RWPE1 (cell line): Measurements from ENCODE around the gene PRDX1.

Experiments
- CTCF ChIA-PET: fragments of 350-600 bp; sonication (Branson Sonifier 250); formaldehyde crosslinking; extraction: SDS; loops from one replicate; lab custom pipeline; 2021; lab: Yijun Ruan, JAX
- POLR2A ChIA-PET: fragments of 400-600 bp; formaldehyde crosslinking; extraction: SDS; loops from one replicate; lab custom pipeline; 2020; ENCODE audit warnings: antibody characterized with exemption; ENCODE audit not compliant: low non-redundant PET; lab: Yijun Ruan, JAX
- DNase-seq: peaks from one replicate; pipeline ENCODE4 v3.0.0; 2012; ENCODE audit warnings: low spot score
- H3K27ac ChIP-seq: fragments of 450-650 bp; 2 replicates; pipeline ENCODE4 v1.5.1; 2017
- CTCF ChIP-seq: fragments of 450-650 bp; conservative IDR thresholded peaks from 2 replicates; pipeline ENCODE4 v1.5.1; 2017; ENCODE audit warnings: low read depth, mild to moderate bottlenecking

The PRDX1 gene

DNA sequence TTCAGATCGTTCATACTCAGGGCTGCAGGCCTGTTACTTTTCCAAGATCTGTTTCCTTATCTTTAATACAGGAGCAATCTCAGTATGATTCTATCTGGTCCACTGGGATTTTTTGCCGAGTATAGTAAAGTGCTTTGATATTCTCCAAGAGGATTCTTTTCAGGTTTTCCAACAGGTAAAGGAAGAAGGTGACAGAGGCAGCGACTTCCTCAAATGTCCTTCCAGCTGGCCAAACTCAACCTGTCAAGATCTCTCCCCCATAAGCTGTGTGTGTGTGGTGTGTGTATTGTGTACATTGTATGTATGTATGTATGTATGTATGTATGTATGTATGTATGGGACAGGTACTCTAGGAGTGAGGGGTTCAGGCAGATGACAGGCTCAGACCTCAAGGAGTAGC lies 30.0 kb upstream of the PRDX1 start:
- ChIA-PET POLR2A (interaction anchor here (0.6 to 1.3 kb wide), 2 partner anchors 30 to 52 kb away, joined by 4 to 8 read pairs; partner anchors contain the start of genes CCDC163 and PRDX1), CTCF (interaction anchor here (0.6 kb wide), 1 partner anchor 132 kb away, joined by 3 read pairs; no protein-coding TSS in a partner anchor)
- no peak overlapping the region for H3K27ac ChIP-seq
- TF ChIP-seq CTCF, result no peak
- no peak for DNase-seq

DNA sequence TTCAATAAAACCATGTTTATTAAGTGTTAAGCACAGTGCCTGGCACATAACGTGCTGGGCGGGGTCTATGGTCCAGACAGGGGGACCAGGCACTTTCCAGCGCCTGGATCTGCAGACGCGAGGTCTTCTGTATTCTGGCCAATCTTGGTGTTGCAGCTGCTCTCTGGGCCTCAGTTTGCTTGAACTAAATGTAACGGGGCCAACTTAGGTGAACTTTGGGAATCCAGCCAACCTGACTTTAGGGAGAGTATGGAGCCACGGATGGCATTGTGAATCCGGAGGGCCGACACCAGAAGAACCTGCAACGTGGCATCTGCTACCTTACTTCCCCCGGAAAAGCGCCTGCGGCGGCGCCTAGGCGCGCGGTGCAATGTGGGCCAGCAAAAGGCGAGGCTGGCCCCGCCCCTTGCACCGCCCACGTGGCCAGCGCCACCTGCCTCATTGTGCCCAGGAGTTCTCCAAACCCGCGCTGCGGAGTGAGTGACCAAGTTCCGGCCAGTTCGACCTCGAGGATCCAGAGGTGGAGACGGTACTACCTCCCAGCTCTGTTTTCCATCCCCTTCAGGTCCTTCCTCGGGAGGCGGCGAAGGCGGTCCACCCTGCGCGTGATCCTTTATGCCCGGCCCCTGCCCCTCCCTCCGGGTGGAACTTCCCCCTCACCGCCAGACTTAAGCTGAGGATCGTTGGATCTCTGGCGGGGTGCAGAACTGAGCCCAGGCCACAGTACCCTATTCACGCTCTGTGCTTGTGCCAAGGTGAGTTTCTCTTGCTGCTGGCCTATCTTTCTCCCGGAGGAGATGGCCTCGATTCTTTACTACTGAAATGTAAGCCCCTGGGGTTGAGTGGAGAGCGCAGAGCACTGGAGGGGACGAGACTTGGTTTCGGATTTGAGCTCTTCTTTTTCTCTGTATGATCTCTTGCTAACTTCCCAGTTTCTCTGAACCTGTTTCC lies 29.0 kb upstream of the PRDX1 start, which contains the start of gene AKR1A1:
Gene AKR1A1 (plus strand): TSS at position 426 of the 951 bp plus-strand sequence. CDS start 10,969 bp downstream, outside the sequence.
- CTCF ChIA-PET, result interaction anchor here (0.7 to 0.9 kb wide), 2 partner anchors 31 to 37 kb away, joined by 4 read pairs; no protein-coding TSS in a partner anchor
- no peak for TF ChIP-seq CTCF
- POLR2A ChIA-PET, result interaction anchor here (0.6 to 1.3 kb wide), 6 partner anchors 14 to 64 kb away, joined by 3 to 8 read pairs (median 4); partner anchors contain the start of gene PRDX1
- H3K27ac ChIP-seq, result peak within 1 kb of the TSS; percentile 93
- DNase-seq, result peak; percentile 87

GRCh38 chr1:45545553-45546310 lies 24.0 kb upstream of the PRDX1 start:
- CTCF ChIA-PET, result no interaction called here
- DNase-seq, result no peak
- POLR2A ChIA-PET, result interaction anchor here (0.6 kb wide), 1 partner anchor 39 kb away, joined by 3 read pairs; no protein-coding TSS in a partner anchor
- no peak for TF ChIP-seq CTCF
- no peak overlapping the region for H3K27ac ChIP-seq

DNA sequence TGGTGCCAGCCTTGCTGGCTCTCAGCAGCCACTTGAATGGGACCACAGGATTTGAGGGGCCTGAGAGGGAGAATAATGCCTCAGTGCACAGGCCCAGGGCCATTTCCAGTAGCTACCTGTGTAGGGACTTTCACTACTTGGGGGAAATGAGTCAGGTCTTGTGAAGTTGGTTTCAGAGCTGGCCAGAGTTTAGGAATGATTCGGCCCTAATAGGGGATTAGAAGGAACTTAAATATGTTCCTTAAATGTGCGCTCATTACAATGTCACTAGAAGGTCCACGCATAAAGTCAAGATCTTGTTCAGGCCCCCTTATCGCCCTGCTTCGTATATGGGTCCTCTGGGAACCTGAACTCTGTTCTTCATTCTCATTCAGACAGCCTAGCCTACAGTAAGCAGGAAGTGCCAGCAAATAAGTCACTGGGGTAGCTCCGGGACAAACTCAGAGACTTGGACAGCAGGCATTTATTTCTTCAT lies 23.4 kb upstream of the PRDX1 start:
- no peak overlapping the region for H3K27ac ChIP-seq

DNA sequence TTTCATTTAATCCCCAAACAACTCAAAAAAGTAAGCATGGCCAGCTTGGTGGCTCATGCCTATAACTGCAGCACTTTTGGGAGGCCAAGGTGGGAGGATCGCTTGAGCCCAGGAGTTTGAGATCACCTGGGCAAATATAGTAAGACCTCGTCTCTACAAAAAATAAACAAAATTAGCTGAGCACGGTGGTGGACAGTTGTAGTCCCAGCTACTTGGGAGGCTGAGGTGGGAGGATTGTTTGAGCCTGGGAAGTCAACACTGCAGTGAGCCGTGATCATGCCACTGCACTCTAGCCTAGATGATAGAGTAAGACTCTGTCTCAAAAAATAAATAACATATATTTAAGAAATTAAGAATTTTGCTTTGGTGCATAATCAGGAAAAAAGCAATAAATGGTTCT lies 22.8 kb upstream of the PRDX1 start:
- DNase-seq, result no peak
- TF ChIP-seq CTCF, result no peak
- no peak overlapping the region for H3K27ac ChIP-seq
- ChIA-PET POLR2A (interaction anchor here (0.6 to 0.7 kb wide), 2 partner anchors 11 to 32 kb away, joined by 3 to 13 read pairs; no protein-coding TSS in a partner anchor), CTCF (no interaction called here)

More for the DNA sequence above, 23.4 kb upstream of the PRDX1 start:
- ChIA-PET CTCF (no interaction called here), POLR2A (interaction anchor here (0.6 kb wide), 1 partner anchor 40 kb away, joined by 3 read pairs; no protein-coding TSS in a partner anchor)
- no peak for TF ChIP-seq CTCF
- no peak for DNase-seq
